Epithelial cell of proximal tubule (primary cell): ENCODE results near the gene ANAPC13. TPM values are rescaled to one million over a fixed set of nuclear protein-coding genes. Genes with fewer than 3 reads are reported as not detected.

Experiments
- DNase-seq: peaks from one replicate; pipeline ENCODE4 v3.0.0-alpha.2; 2011; ENCODE audit warnings: low read depth
- H3K4me3 ChIP-seq: 2 replicates; pipeline ENCODE4 v1.5.1; 2011; ENCODE audit warnings: low read depth, mild to moderate bottlenecking, low read length
- CTCF ChIP-seq: conservative IDR thresholded peaks from 2 replicates; pipeline ENCODE4 v1.5.1; 2012; ENCODE audit warnings: low read depth, mild to moderate bottlenecking, low read length
- total RNA-seq: library from RNA; depleted of rRNA; stranded (reverse); fragments of >200 nt; gene quantifications from 2 replicates; pipeline ENCODE4 v1.2.3, GENCODE V29; 2015

Gene ANAPC13
- total RNA-seq, 1 donor from 2014 or later: 80.5 TPM

- DNase-seq: no peak
- H3K4me3 ChIP-seq: no peak overlapping the region
- no peak for TF ChIP-seq CTCF
Measured at GRCh38 chr3:134503266-134503665, 17.5 kb upstream of the ANAPC13 start.

- TF ChIP-seq CTCF: no peak
- H3K4me3 ChIP-seq: no peak overlapping the region
- no peak for DNase-seq
Measured at GRCh38 chr3:134496471-134497071, 10.8 kb upstream of the ANAPC13 start.

- no peak overlapping the region for H3K4me3 ChIP-seq
- TF ChIP-seq CTCF: no peak
- DNase-seq: no peak
Measured at GRCh38 chr3:134495980-134496379, 10.2 kb upstream of the ANAPC13 start.

GRCh38 chr3:134494495-134494894 lies 8.7 kb upstream of the ANAPC13 start:
- DNase-seq: no peak
- no peak overlapping the region for H3K4me3 ChIP-seq
- TF ChIP-seq CTCF: no peak

- TF ChIP-seq CTCF: no peak
- DNase-seq: no peak
- peak overlapping the region; percentile 87 for H3K4me3 ChIP-seq
Measured at GRCh38 chr3:134487406-134487805, 1.6 kb upstream of the ANAPC13 start.

GRCh38 chr3:134486577-134487041 lies 824 bp upstream of the ANAPC13 start:
- peak overlapping the region; percentile 87 for H3K4me3 ChIP-seq
- TF ChIP-seq CTCF: no peak
- DNase-seq: no peak

GRCh38 chr3:134485075-134485717 lies 589 bp downstream of the ANAPC13 start:
- peak overlapping the region; percentile 87 for H3K4me3 ChIP-seq
- DNase-seq: no peak
- TF ChIP-seq CTCF: no peak
